GM12878 (cell line): ENCODE measurements around the gene INTS14. TPM values are rescaled to one million over a fixed set of nuclear protein-coding genes. Genes with fewer than 3 reads are reported as not detected.

Experiments used
- CBX3 ChIP-seq: fragments of 200-600 bp; sonication (generic); IDR thresholded peaks from 2 replicates; pipeline ENCODE4 v1.6.1; 2016; ENCODE audit warnings: low read depth, borderline replicate concordance
- ETV6 ChIP-seq, 2 experiments: fragments of 450-650 bp in 1 of 2; IDR thresholded peaks in 1 of 2; conservative IDR thresholded peaks in 1 of 2; 2 replicates each; pipeline ENCODE4 v1.6.1; 2014; ENCODE audit warnings: antibody characterized with exemption in 1 of 2, borderline replicate concordance in 1 of 2, low read depth in 1 of 2, mild to moderate bottlenecking in 1 of 2, moderate library complexity in 1 of 2
- GATAD2B ChIP-seq: fragments of 450-650 bp; conservative IDR thresholded peaks from 2 replicates; pipeline ENCODE4 v1.6.1; 2017; ENCODE audit warnings: low read depth, mild to moderate bottlenecking, moderate library complexity
- MYB ChIP-seq: fragments of 150-350 bp; IDR thresholded peaks from 2 replicates; pipeline ENCODE4 v1.6.1; 2014; ENCODE audit warnings: mild to moderate bottlenecking, low read depth, low read length, borderline replicate concordance
- NBN ChIP-seq: fragments of 450-650 bp; IDR thresholded peaks from 2 replicates; pipeline ENCODE4 v1.6.1; 2016
- NR2C2 ChIP-seq: IDR thresholded peaks from 2 replicates; pipeline ENCODE4 v1.6.1; 2011; ENCODE audit warnings: borderline replicate concordance, low read depth; ENCODE audit not compliant: control insufficient read depth, insufficient read length
- SMAD5 ChIP-seq: IDR thresholded peaks from 2 replicates; pipeline ENCODE4 v1.6.1; 2016; ENCODE audit warnings: antibody characterized with exemption, low read depth
- SREBF1 ChIP-seq: IDR thresholded peaks from 2 replicates; pipeline ENCODE4 v1.6.1; 2012; ENCODE audit warnings: mild to moderate bottlenecking, low read length
- TCF12 ChIP-seq: IDR thresholded peaks from 2 replicates; pipeline ENCODE4 v1.6.1; 2011; ENCODE audit warnings: low read depth, mild to moderate bottlenecking, low read length
- YBX1 ChIP-seq: fragments of 450-650 bp; IDR thresholded peaks from 2 replicates; pipeline ENCODE4 v1.6.1; 2016; ENCODE audit warnings: antibody characterized with exemption
- polyA plus RNA-seq, 11 experiments: library from polyadenylated mRNA; depleted of rRNA in 4 of 11; unstranded in 6 of 11; stranded (reverse) in 5 of 11; fragments of >200 nt; fragmentation: Nextera tagmentation in 4 of 11; fragmentation: Illumina TruSeq in 1 of 11; extraction: Ambion mirVana in 4 of 11; extraction: Trizol in 1 of 11; gene quantifications; 1 replicate in 1 of 11; 2 replicates in 10 of 11; pipeline versions ENCODE4 v1.2.1 to v1.2.3, GENCODE V29; 2011 to 2016; ENCODE audit warnings: inconsistent platforms in 2 of 11, missing spikeins in 2 of 11, low read depth in 1 of 11
- total RNA-seq, 4 experiments: library from RNA; depleted of rRNA in 3 of 4; stranded (reverse); fragments of >200 nt in 3 of 4; fragmentation: Illumina TruSeq in 1 of 4; extraction: Trizol in 1 of 4; gene quantifications; 2 replicates each; pipeline versions ENCODE4 v1.2.1 to v1.2.3, GENCODE V29; 2013 to 2021
- TF ChIP-seq, protein P1 (sequence below): IDR thresholded peaks from 2 replicates; pipeline ENCODE4 v1.6.1; 2012; ENCODE audit warnings: improper control_type of control experiment, low read depth, low read length; ENCODE audit not compliant: insufficient replicate concordance
- TF ChIP-seq, protein P2 (sequence below): IDR thresholded peaks from 2 replicates; pipeline ENCODE4 v1.6.1; 2011; ENCODE audit warnings: borderline replicate concordance, low read depth, mild to moderate bottlenecking, moderate library complexity, mixed read lengths, low read length; ENCODE audit not compliant: insufficient read depth; ENCODE audit errors: extremely low read length
- TF ChIP-seq, protein P3 (sequence below): fragments of 450-650 bp; IDR thresholded peaks from 2 replicates; pipeline ENCODE4 v1.6.1; 2016; ENCODE audit warnings: mild to moderate bottlenecking
- TF ChIP-seq, protein P4 (sequence below): fragments of 450-650 bp; formaldehyde crosslinking; IDR thresholded peaks from 2 replicates; pipeline ENCODE4 v1.5.0; 2022; ENCODE audit warnings: mild to moderate bottlenecking, missing genetic modification characterization
- TF ChIP-seq, protein P5 (sequence below): fragments of 150-350 bp; IDR thresholded peaks from 2 replicates; pipeline ENCODE4 v1.6.1; 2014; ENCODE audit warnings: mild to moderate bottlenecking, low read depth, low read length

The INTS14 gene
- total and polyA plus RNA-seq, 10 of the 15 experiments (the other 5 are each of a cell fraction or from before 2014, with no cell fraction given), result 36.8 to 76.9 (median 47.7) TPM

DNA sequence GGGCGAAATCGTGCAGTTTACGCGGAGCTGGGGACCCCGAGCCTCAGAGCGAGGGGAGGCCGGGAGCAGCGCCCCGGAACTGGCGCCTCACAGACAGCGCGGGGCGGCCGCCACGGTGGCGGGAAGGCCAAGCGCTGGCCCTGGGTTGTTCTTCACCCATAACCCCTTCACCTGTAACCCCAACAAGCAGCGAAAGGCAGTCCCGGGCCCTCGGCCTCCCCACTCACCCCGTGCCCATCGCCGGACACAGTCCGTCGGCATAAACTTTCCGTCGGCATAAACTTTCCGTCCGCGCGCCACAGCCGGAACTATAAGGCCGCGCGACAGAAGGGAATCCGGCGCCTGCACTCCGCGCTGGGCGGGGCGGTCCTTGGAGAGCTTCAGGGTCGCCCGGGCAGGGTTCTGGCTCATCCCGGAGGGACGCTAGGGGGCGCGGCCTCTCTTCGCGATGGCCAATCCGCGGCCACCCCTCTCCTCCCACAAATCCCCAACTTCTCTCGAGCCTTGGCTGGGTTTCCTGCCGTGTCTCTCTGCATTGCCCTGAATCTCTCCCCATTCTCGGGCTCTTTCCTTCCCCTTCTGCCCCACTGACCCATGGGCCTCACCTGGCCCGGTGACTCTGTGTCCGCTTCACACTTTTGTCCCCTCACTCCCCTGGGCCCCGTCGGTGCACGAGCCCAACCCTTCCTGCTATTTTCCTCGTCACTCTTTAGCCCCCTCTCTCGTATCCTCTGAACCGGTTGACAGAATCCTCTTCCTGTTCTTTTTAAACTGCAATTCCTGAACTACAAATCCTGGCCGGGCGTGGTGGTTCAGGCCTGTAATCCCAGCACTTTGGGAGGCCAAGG, at the start of gene INTS14 (continued):
- TF ChIP-seq, protein P1, sequence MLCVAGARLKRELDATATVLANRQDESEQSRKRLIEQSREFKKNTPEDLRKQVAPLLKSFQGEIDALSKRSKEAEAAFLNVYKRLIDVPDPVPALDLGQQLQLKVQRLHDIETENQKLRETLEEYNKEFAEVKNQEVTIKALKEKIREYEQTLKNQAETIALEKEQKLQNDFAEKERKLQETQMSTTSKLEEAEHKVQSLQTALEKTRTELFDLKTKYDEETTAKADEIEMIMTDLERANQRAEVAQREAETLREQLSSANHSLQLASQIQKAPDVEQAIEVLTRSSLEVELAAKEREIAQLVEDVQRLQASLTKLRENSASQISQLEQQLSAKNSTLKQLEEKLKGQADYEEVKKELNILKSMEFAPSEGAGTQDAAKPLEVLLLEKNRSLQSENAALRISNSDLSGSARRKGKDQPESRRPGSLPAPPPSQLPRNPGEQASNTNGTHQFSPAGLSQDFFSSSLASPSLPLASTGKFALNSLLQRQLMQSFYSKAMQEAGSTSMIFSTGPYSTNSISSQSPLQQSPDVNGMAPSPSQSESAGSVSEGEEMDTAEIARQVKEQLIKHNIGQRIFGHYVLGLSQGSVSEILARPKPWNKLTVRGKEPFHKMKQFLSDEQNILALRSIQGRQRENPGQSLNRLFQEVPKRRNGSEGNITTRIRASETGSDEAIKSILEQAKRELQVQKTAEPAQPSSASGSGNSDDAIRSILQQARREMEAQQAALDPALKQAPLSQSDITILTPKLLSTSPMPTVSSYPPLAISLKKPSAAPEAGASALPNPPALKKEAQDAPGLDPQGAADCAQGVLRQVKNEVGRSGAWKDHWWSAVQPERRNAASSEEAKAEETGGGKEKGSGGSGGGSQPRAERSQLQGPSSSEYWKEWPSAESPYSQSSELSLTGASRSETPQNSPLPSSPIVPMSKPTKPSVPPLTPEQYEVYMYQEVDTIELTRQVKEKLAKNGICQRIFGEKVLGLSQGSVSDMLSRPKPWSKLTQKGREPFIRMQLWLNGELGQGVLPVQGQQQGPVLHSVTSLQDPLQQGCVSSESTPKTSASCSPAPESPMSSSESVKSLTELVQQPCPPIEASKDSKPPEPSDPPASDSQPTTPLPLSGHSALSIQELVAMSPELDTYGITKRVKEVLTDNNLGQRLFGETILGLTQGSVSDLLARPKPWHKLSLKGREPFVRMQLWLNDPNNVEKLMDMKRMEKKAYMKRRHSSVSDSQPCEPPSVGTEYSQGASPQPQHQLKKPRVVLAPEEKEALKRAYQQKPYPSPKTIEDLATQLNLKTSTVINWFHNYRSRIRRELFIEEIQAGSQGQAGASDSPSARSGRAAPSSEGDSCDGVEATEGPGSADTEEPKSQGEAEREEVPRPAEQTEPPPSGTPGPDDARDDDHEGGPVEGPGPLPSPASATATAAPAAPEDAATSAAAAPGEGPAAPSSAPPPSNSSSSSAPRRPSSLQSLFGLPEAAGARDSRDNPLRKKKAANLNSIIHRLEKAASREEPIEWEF, result no peak
- peak; percentile 42; the same call in 1 of the 2 replicates for TF ChIP-seq MYB
- TF ChIP-seq TCF12, result no peak
- TF ChIP-seq, protein P2, sequence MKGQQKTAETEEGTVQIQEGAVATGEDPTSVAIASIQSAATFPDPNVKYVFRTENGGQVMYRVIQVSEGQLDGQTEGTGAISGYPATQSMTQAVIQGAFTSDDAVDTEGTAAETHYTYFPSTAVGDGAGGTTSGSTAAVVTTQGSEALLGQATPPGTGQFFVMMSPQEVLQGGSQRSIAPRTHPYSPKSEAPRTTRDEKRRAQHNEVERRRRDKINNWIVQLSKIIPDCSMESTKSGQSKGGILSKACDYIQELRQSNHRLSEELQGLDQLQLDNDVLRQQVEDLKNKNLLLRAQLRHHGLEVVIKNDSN, result no peak
- TF ChIP-seq, protein P3, sequence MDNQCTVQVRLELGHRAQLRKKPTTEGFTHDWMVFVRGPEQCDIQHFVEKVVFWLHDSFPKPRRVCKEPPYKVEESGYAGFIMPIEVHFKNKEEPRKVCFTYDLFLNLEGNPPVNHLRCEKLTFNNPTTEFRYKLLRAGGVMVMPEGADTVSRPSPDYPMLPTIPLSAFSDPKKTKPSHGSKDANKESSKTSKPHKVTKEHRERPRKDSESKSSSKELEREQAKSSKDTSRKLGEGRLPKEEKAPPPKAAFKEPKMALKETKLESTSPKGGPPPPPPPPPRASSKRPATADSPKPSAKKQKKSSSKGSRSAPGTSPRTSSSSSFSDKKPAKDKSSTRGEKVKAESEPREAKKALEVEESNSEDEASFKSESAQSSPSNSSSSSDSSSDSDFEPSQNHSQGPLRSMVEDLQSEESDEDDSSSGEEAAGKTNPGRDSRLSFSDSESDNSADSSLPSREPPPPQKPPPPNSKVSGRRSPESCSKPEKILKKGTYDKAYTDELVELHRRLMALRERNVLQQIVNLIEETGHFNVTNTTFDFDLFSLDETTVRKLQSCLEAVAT, result peak; percentile 78; the same call in 1 of the 2 replicates
- peak; percentile 64 for TF ChIP-seq SMAD5
- peak; percentile 97 for TF ChIP-seq NBN
- peak in 1 of 2 experiments; percentile 48; a peak in 1 of 4 replicates for TF ChIP-seq ETV6 (conservative IDR thresholded peaks at IDR 0.05 in 1 of 2, IDR thresholded peaks at IDR 0.05 in 1 of 2; ENCODE audit: borderline replicate concordance in 1 of 2, low read depth in 1 of 2)
- TF ChIP-seq NR2C2, result no peak
- no peak for TF ChIP-seq YBX1
- TF ChIP-seq, protein P4, sequence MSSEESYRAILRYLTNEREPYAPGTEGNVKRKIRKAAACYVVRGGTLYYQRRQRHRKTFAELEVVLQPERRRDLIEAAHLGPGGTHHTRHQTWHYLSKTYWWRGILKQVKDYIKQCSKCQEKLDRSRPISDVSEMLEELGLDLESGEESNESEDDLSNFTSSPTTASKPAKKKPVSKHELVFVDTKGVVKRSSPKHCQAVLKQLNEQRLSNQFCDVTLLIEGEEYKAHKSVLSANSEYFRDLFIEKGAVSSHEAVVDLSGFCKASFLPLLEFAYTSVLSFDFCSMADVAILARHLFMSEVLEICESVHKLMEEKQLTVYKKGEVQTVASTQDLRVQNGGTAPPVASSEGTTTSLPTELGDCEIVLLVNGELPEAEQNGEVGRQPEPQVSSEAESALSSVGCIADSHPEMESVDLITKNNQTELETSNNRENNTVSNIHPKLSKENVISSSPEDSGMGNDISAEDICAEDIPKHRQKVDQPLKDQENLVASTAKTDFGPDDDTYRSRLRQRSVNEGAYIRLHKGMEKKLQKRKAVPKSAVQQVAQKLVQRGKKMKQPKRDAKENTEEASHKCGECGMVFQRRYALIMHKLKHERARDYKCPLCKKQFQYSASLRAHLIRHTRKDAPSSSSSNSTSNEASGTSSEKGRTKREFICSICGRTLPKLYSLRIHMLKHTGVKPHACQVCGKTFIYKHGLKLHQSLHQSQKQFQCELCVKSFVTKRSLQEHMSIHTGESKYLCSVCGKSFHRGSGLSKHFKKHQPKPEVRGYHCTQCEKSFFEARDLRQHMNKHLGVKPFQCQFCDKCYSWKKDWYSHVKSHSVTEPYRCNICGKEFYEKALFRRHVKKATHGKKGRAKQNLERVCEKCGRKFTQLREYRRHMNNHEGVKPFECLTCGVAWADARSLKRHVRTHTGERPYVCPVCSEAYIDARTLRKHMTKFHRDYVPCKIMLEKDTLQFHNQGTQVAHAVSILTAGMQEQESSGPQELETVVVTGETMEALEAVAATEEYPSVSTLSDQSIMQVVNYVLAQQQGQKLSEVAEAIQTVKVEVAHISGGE (CRISPR knock-in tag), result peak; percentile 95
- TF ChIP-seq GATAD2B, result peak; percentile 79; the same call in 1 of the 2 replicates
- TF ChIP-seq CBX3, result no peak
- 0 out of 2 replicates have a peak, but pooled peaks have one; percentile 27 for TF ChIP-seq SREBF1
- TF ChIP-seq, protein P5, sequence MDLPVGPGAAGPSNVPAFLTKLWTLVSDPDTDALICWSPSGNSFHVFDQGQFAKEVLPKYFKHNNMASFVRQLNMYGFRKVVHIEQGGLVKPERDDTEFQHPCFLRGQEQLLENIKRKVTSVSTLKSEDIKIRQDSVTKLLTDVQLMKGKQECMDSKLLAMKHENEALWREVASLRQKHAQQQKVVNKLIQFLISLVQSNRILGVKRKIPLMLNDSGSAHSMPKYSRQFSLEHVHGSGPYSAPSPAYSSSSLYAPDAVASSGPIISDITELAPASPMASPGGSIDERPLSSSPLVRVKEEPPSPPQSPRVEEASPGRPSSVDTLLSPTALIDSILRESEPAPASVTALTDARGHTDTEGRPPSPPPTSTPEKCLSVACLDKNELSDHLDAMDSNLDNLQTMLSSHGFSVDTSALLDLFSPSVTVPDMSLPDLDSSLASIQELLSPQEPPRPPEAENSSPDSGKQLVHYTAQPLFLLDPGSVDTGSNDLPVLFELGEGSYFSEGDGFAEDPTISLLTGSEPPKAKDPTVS, result peak; percentile 63; the same call in 1 of the 2 replicates
